HG03064 (cell line): ENCODE measurements around the gene PRKCQ.
A peak's percentile ranks its signal among the peaks of the same experiment; 100 is the strongest.

Source experiments
- ATAC-seq: cut with Tn5 transposase; IDR thresholded peaks from one replicate; pipeline ENCODE4 v1.9.1; 2021; ENCODE audit warnings: low read depth; ENCODE audit not compliant: unreplicated experiment

PRKCQ gene

DNA sequence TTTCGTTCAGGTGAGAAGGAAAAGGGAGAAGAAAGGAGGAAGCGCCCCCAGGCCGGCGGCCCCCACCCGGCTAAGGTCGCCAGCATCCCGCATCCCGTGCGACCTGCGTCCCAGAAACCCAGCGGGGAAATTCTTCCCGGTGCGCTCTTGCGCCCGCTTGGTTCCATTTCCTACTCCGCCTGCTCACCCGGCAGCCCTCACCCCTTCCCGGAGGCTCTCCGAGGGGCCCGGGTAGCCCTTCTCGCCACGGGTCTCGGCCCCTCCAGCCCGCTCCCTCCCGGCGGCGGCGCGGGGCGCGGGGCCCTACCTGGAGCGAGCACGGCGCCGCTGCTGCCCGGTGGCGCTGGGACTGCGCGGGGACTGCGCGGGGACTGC, at the start of gene PRKCQ:
TSS of gene PRKCQ (minus strand) at position 373 of the 375 bp plus-strand sequence. CDS start 65,141 bp downstream, outside the sequence.
- peak; percentile 25 for ATAC-seq

DNA sequence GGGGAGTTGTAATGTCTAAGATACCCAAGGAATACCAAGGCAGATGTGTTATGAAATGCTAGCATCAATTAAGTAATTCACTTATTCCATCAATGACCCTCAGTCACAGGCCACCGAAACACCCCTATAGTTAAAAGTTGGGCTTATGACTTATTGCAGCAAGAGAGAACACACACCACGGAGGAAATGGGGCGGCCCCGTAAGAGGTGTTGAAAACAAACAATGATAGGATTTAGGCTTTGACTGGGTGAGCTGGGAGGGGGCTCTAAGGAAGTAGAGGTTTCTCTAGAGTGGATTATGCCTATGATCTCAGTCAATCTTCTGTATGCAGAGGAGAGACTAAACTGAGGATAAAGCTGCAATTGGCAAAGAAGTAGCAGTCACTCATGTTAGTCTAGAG, 45.4 kb upstream of the PRKCQ start:
- ATAC-seq, result no peak

DNA sequence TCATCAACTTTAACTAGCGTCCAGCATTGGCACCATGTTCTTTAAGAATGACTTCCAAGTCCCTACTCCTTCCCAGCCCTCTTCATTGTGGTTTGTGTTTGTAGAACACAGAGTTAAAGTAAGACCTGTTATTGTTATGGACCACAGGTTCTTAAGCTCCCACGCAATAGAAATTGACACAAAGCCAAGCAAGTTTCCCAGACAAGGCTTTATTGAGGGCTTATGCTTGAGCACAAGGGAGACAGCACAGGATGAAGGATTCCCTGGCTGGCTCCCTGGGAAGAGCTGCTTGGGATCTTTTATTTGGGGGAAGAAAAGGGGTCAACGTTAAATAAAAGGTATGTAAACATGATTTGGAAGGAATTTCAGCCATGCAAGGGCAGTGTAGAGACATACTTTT, 44.3 kb upstream of the PRKCQ start:
- ATAC-seq, result no peak

DNA sequence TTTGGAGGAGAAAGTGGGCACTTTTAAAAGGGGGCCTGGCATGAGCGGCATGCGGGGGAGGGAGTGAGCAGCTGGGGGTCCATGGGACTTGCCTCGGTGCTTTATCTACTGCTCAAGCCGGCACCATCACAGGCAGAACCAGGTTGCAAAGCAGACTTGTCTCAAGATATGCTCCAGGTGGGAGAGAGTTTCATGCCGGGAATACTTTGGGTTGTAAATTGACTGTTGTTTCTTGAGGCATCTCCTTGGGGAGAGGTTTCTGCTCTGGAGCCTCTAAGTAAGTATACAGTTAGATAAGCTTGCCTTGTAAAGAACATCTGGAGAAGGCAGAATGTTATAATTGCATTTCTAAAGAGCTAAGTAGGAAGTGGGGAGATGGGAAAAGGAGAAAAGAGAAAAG, 42.8 kb upstream of the PRKCQ start:
- ATAC-seq, result no peak

DNA sequence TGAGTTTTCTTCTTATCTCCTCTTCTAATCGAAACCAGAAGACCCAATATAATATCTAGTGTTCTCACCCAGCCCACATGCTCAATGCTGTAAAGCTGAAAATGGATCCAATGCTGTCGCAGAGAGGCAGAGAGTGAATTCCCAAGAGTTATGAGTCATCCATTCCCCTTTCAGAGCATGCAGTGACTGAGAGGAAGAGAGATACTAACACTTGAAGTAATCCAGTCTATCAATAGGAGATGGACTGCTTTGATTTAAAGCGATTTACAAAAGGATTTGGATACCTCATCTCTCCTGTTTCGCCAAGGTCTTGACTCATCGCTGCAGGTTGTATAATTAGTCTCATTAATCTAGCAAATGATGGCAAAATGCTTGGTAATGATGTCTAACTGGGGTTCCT, 41.5 kb upstream of the PRKCQ start:
- no peak for ATAC-seq

DNA sequence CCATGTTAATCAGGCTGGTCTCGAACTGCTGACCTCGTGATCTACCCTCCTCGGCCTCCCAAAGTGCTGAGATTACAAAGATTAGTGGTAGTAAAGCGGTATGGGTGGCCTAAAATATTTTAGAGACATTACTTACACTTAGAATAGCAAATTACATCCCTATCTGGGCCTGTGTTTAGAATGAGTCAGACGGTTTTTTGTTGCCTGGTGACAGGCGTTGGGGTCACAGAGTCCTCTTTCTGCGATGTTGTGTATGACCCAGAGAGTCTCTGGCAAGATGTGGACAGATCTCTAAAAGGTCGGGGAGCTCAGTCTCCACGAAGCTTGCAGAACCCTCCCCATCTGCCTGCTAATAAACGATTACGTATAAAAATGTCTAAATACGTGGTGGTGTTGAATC, 39.6 kb upstream of the PRKCQ start:
- no peak for ATAC-seq

DNA sequence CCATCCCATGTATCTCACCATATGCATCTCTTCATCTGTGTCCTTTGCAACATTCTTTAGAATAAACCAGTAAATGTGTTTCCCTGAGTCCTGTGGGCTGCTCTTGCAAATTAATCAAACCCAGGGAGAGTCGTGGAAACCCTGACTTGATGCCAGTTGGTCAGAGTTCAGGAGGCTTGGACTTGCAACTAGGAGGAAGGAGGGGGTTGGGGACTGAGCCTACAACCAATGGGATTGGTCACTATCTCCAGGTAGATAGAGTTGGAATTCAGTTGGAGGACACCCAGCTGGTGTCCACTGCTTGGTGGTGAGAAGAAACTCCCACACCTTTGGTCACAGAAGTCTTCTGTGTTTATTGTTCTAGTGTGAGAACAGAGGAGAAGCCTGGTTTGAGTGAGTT, 38.3 kb upstream of the PRKCQ start:
- ATAC-seq, result no peak

DNA sequence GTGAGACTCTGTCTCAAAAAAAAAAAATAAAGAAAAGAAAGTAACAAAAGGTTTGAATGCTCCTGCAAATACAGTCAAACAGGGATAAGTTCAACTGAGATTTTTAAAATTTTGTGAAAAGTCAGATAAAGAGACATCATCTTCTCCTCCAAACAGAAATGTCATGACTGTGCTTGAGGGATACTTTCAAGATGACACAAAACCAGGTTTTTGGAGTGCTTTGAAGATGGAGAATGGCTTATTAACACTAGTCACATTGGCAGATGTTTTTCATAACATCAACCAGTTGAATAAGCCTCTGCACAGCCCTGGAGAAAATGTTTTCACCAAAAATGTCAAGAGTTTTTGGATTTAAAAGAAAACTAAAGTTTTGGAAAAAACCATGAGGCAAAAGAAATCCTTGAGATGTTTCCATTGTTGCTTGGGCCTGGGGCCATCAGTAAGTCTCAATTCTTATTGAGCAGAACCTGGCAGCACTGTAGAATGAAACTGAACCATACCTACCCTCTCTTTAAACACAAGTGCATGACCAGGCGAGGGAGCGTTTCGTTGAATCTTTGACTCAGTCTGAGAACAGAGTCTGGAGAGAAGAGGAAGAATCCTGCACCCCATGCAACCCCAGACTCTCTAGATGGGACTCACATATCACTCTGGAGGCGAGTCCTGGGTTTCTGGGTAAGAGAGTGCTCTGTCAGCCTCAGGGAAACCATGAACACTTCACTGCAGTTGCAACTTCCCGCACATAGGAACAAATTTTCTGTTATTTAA, 37.4 kb upstream of the PRKCQ start:
- no peak for ATAC-seq

DNA sequence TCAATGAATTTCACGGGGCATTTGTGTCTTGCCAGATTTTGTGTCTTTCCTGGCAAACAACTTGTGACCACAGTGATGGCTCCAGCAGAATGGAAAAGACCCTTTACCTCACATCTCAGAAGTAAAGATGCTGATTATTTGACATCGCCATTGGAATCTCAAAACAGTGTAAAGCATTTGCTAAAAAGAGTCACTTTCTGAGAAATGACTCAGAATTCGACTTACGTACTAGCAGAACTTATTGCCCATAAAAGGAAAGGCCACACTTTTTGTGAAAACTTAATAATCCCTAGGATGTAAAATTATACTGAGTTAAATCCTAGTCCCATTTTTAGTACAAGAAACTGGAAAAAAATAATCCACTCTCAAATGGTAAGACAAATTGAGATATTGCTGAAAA, 35.9 kb upstream of the PRKCQ start:
- no peak for ATAC-seq

DNA sequence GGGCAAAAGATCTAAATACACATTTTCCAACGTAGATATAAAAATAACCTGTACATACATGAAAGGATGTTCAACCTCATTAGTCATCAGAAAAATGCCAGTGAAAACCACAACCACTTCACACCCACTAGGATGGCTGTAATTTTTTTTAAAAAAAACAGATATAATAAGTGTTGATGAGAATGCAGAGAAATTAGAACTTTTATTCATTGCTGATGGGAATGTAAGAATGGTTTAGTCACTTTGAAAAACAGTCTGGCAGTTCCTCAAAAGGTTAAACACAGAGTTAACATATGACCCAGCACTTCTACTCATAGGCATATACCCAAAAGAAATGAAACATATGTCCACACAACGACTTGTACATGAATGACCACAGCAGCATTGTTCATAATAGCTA, 32.3 kb upstream of the PRKCQ start:
- ATAC-seq, result no peak

DNA sequence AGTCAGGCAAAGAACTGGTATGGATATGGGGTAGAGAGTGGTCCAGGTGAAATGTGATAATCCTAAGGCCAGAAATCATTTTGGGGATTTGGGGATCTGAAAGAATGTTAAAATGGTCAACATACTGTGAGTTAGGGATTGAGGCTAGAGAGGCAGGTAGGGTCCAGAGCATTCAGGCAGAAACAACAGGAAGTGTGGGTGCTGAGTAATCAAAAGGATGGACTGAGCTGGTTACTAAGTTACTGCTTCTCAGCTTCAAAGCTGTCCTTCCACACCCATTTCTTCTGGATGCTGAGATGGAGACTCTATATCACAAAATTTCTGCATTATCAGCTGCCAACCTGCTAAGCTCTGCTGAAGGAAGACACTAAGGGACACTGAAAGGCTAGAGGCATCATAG, 30.6 kb upstream of the PRKCQ start:
- ATAC-seq, result no peak

DNA sequence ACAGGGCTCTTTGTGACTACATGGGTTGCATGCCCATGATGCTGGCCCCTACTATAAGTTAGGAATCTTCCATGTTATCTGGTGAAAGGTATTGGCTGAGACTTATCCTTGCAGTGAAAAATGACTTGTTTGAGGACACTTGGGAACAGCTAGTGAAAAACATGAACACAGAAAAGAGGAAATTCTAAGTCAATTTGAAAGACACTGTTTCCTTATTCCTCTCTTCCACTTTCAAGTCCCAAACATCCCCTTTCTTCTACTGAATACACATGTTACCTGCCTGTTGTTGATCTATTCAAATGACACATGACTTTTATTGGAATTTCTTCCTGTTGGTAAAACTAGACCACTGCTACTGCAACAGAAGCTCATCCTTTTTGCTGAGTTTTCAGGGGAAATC, 29.5 kb upstream of the PRKCQ start:
- ATAC-seq, result no peak

DNA sequence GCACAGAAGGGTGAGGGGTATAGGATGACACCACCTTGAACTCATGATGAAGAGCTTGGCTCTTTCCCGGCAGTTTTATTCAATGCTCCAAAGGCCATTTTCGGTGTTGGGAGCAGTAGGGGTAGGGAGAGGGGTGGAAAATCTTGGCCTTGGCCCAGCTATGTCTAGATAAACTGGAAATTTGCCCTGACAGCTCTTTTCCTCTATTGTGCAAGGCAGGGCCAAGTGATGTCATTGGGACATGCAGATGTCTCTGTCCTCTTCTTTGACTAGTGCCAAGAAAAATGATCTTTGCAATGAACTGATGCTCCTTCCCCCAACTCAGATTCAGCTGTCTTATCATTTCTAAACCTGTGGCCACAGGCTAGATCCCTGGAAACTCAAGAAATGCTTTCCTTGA, 27.7 kb upstream of the PRKCQ start:
- ATAC-seq, result no peak

DNA sequence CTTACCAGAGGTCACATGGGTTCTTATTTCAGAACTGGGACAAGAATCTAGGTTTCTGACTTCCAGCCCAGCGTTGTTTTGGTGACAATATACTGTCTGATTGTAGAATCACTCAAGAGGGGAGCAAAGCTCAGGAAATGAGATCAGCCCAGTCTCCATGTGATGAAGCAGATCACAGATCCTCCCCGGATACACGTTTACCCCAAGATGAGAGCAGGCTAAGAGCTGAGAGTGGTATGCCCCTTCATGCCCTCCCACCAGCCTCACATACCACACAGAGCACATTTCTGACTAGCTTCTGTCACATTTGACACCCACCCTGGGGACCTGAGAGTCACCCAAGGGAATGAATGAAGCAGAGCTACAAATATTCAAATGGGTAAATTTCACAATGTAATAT, 27.1 kb upstream of the PRKCQ start:
- ATAC-seq, result no peak

DNA sequence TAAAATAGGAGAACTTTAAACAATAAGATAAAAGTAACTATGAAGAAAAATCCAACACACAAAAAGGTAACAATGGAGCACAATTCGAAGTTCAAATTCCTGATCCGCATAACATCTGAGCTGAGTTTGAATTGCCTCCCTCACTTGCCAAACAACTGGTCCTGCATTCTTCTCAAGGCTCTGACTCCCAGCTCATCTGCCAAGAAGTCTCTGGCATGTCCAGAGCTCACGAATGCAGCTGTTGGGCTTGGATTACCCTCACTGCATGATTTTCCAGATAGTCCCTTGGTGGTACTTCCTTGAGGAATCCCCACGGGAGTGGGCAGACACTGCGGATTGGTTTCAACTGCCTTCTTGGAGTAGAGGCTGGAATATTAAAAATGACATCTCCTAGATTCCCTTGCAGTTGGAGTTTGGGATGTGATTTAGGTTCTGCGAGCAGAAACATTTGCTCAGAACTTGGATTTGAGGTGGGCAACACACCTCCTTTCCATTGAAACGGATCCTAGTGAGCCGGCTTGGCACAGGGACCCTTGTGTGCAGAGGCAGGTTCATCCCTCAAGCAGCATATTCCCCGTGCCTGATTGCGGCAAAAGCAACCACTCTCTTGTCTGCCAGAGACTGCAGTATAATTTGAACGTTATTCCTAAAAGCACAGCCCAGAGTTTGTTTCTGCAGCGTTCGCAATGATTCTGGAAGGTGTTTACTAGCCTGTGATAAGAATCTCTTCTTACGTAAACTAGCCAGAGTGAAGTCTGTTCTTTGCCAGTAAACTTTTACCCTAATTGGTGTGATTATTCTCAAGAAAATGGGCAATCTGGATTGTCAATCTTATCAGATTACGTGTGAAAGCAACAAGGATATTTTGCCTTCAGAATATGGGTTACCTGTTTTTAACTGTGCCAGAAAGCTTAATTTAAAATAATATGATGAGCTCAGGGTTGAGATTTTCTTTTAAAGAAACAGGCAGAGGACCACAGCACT, 23.4 kb upstream of the PRKCQ start:
- no peak for ATAC-seq

DNA sequence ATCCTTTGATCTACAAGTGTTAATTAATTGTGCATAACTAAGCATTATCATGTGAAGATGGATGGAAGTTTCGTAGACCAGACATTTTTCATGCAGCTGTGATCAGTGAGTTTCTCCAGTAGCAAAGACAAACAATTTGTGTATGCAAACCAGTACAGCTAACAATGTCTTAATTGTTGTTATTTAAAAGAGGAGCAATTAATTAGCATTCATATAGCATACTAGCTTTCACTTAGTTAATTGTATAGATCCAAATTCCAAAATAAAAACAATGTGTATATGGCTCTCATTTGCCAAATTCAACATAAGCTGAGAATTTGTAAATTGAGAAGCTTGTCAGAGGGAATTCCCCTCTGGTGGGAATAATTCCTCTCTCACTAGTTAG, 22.6 kb upstream of the PRKCQ start:
- ATAC-seq, result no peak

DNA sequence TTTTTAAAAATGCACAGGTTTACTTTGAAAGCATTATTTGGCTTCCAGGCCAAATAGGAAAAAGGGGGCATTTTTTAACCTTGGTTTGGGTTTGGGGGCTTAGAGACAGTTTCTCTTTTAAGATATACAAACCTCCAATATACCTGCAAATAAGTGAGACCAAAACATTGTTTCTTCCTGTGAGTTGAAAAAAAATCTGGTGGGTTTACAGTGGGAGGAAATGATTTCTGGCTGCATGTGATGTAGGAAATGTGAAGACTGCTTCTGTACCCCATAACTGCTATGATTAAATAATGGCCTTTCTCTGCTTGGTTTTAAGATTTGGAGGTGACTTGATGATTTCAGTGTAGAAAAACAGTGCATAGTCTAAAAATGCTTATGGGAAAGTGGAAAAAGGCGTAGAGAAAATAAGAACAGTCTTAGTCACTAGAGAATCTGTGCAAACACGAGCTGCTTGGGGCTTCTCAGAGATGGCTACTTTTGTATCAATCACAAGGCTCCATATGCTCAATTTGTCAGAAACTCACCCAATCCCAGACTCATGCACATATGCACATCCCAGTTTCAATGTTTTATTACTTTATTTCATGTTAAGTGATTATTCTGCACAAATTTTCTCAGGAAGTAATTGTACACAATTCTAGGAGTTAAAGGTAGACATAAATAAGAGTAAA, 22.1 kb upstream of the PRKCQ start:
- ATAC-seq, result no peak

DNA sequence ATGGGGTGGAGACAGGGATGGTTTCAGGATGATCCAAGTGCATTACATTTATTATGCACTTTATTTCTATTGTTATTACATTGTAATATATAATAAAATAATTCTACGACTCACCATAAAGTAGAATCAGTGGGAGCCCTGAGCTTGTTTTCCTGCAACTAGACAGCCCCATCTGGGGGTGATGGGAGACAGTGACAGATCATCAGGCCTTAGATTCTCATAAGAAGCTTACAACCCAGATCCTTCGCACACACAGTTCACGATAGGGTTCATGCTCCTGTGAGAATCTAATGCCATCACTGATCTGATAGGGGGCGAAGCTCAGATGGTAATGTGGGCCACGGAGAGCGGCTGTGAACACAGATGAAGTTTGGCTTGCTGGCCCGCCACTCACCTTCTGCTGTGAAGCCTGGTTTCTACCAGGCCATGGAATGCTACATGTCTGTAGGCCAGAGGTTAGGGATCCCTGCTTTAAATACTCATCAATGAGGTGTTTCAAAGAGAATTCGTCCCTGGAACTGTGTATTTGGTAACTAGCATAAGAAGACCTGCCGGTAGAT, 21.2 kb upstream of the PRKCQ start:
- ATAC-seq, result no peak

DNA sequence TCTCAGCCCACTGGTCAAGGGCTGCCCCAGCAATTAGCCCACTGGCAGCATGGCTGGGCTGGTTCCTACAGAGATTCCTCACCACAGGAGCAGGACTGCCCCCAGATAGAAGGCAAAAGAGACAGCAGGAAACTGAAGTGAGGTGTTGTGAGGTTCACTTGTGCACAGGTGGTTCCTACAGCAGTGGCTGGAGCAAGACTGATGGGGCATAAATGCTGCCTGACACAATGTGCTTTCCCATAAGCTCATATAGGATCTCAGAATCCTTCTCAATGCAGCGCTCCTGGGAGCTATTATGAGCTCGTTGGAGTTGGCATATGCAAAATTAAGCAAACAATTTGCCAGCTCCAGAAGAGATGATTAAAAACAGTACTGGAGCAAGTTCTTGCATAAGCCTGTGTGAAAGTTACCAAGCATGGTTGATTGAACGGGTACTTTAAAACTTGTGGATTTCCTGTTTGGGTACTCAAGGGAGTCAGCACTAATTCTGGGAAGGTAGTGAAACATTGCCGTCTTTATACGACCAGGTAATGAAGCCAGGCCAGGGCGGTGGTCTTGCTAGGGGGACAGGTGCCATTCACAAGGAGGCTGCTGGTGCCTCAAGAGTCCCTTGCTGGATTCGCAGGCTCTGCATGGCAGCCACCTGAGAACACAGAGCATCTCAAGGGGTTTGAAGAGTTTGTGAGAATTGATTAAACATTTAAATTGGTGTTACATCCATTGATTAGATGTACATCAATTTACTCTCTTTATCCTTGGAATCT, 20.3 kb upstream of the PRKCQ start:
- ATAC-seq, result no peak

DNA sequence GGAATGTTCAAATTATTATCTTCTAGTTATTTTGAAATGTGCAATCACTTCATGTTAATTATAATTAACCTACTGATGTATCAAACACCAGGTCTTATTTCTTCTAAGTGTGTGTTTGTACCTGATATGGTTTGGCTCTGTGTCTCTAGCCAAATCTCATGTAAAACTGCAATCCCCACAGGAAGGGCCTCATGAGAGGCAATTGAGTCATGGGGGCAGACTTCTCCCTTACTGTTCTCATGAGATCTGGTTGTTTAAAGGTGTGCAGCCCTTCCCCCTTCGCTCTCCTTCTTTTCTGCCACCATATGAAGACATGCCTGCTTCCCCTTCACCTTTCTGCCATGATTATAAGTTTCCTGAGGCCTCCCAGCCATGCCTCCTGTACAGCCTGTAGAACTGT, 18.6 kb upstream of the PRKCQ start:
- no peak for ATAC-seq
